Calu3 (cell line): ENCODE data around the gene SORBS2. TPM values are rescaled to one million over a fixed set of nuclear protein-coding genes. Genes with fewer than 3 reads are reported as not detected.

Source experiments
- BruUV-seq: library from RNA; stranded (reverse); fragments of 400-500 nt; replicated peaks from 2 replicates; lab custom pipeline; 2021; lab: Mats Ljungman, UMichigan
- CTCF ChIA-PET: fragments of 300-600 bp; sonication (Branson Sonifier 250); formaldehyde crosslinking; loops from one replicate; lab custom pipeline; 2022; ENCODE audit warnings: antibody characterized with exemption; lab: Charles Lee
- DNase-seq: peaks from one replicate; pipeline ENCODE4 v3.0.0; 2022
- H3K27ac Mint-ChIP-seq: one replicate; pipeline ENCODE4 v1.8.0; 2022; ENCODE audit warnings: mixed read lengths; ENCODE audit not compliant: unreplicated experiment
- H3K27me3 Mint-ChIP-seq: one replicate; pipeline ENCODE4 v1.8.0; 2022; ENCODE audit warnings: mixed read lengths; ENCODE audit not compliant: unreplicated experiment
- H3K36me3 Mint-ChIP-seq: one replicate; pipeline ENCODE4 v1.8.0; 2022; ENCODE audit warnings: mild to moderate bottlenecking, moderate library complexity, mixed read lengths; ENCODE audit not compliant: insufficient read depth, unreplicated experiment
- H3K4me1 Mint-ChIP-seq: one replicate; pipeline ENCODE4 v1.8.0; 2022; ENCODE audit warnings: mild to moderate bottlenecking, low read depth, mixed read lengths; ENCODE audit not compliant: unreplicated experiment
- H3K4me3 Mint-ChIP-seq: one replicate; pipeline ENCODE4 v1.8.0; 2022; ENCODE audit warnings: mild to moderate bottlenecking, low read depth, moderate library complexity, mixed read lengths; ENCODE audit not compliant: unreplicated experiment
- H3K9me3 Mint-ChIP-seq: one replicate; pipeline ENCODE4 v1.8.0; 2022; ENCODE audit warnings: low read depth, mixed read lengths; ENCODE audit not compliant: unreplicated experiment
- intact Hi-C: fragments of 100-400 bp; cut with micrococcal nuclease; formaldehyde crosslinking; loops from one replicate; pipeline ENCODE4 v1.10.0; 2022; ENCODE audit not compliant: unreplicated experiment
- total RNA-seq: library from RNA; stranded (reverse); gene quantifications from 2 replicates; pipeline ENCODE4 v1.2.3, GENCODE V29; 2022
- TF ChIP-seq, protein P1 (sequence below): fragments of 200-600 bp; IDR thresholded peaks from one replicate; pipeline ENCODE4 v1.8.0; 2022; ENCODE audit warnings: antibody characterized with exemption; ENCODE audit not compliant: unreplicated experiment

SORBS2 gene
- total RNA-seq, 1 experiment from 2014 or later = 52.8 TPM

DNA sequence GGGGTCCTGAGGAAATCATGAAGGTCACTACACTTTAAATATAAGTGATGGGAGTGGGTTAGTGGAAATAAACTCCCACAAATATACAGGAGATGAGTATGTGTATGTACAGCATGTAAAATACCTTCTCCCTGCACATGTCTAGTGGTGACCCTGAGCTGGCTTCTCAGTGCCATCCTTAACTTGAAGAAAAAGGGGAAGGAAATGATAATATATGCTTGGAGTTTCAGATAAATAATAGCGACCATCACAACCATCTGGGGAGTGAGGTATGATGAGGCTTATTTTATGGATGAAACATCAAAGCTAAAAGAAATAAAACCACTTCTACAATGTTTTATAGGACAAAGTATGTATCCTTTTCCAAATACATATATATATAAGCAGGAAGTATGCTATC is 41.0 kb upstream of the SORBS2 start:
- Mint-ChIP-seq H3K4me3 (no peak overlapping the region), H3K9me3 (no peaks in the 10 kb centered on the region), H3K27ac (no peak overlapping the region), H3K36me3 (no peaks in the 10 kb centered on the region), H3K4me1 (peaks cover 17% of the 10 kb centered on the region), H3K27me3 (no peaks in the 10 kb centered on the region)
- intact Hi-C loops = no loop called here
- CTCF ChIA-PET = interaction anchor here (1.1 kb wide), 1 partner anchor 14 kb away, joined by 3 read pairs; no protein-coding TSS in a partner anchor
- no peak for DNase-seq
- TF ChIP-seq, protein P1, sequence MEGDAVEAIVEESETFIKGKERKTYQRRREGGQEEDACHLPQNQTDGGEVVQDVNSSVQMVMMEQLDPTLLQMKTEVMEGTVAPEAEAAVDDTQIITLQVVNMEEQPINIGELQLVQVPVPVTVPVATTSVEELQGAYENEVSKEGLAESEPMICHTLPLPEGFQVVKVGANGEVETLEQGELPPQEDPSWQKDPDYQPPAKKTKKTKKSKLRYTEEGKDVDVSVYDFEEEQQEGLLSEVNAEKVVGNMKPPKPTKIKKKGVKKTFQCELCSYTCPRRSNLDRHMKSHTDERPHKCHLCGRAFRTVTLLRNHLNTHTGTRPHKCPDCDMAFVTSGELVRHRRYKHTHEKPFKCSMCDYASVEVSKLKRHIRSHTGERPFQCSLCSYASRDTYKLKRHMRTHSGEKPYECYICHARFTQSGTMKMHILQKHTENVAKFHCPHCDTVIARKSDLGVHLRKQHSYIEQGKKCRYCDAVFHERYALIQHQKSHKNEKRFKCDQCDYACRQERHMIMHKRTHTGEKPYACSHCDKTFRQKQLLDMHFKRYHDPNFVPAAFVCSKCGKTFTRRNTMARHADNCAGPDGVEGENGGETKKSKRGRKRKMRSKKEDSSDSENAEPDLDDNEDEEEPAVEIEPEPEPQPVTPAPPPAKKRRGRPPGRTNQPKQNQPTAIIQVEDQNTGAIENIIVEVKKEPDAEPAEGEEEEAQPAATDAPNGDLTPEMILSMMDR = no peak
- BruUV-seq = no TSS peak

DNA sequence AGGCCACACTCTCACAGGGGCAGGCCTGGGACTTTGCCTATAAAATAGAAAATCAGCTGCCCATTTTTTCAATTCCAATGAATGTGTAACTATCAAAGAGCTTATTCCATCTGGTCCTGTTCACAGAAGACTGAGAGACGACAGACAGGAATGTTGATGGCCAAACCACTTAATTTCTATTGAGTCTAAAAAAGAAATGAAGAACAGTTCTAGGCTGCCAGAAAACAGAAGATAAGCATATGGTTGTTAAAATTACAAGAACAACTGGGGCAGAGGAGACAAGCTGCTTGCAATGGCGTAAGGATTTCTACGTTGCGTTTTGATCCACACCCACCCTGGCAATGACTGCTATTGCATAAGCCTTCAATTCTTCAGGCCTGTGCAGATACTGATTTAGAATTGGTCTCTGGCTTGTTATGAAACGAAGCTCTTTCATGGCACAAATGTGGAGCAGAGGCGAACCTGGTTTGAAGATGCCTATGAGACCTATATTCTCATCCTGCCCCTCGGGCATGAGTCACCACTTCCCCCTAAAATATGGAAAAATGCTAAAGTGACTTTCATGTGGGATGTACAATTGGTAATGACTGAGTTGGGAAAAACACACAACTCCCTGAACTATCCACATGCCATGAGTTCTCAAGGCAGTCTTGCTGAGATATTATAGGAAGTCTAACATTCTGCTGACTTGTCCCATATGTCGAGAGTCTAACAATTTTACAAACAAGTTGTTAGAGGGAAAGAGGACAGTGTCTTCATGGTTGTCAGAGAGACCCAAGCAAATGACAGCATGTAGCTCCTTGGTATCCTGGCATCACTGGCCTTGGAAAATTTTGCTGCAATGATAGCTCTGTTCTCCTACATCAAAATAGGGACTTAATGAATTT is 37.9 kb upstream of the SORBS2 start:
- no peaks in the 10 kb centered on the region for H3K9me3 Mint-ChIP-seq
- no peak for DNase-seq
- no peaks in the 10 kb centered on the region for H3K36me3 Mint-ChIP-seq
- H3K4me3 Mint-ChIP-seq = no peak overlapping the region
- no peak overlapping the region for H3K27ac Mint-ChIP-seq
- H3K4me1 Mint-ChIP-seq = peaks cover 27% of the 10 kb centered on the region
- BruUV-seq = no TSS peak
- TF ChIP-seq, protein P1 = no peak
- CTCF ChIA-PET = no interaction called here
- intact Hi-C loops = no loop called here
- H3K27me3 Mint-ChIP-seq = no peaks in the 10 kb centered on the region

- Mint-ChIP-seq H3K9me3 (no peaks in the 10 kb centered on the region), H3K36me3 (no peaks in the 10 kb centered on the region), H3K4me3 (peak overlapping the region; percentile 43), H3K27me3 (no peaks in the 10 kb centered on the region), H3K27ac (no peak overlapping the region), H3K4me1 (peaks cover 19% of the 10 kb centered on the region)
- CTCF ChIA-PET = no interaction called here
- TF ChIP-seq, protein P1 = no peak
- no TSS peak for BruUV-seq
- DNase-seq = no peak
- intact Hi-C loops = no loop called here
Observed at GRCh38 chr4:185847352-185848097, 35.5 kb upstream of the SORBS2 start.

- Mint-ChIP-seq H3K27me3 (no peaks in the 10 kb centered on the region), H3K4me1 (peaks cover 19% of the 10 kb centered on the region), H3K4me3 (no peak overlapping the region), H3K9me3 (no peaks in the 10 kb centered on the region), H3K36me3 (no peaks in the 10 kb centered on the region), H3K27ac (no peak overlapping the region)
- intact Hi-C loops = no loop called here
- DNase-seq = no peak
- TF ChIP-seq, protein P1 = no peak
- CTCF ChIA-PET = no interaction called here
- BruUV-seq = no TSS peak
Observed at GRCh38 chr4:185846505-185847150, 34.6 kb upstream of the SORBS2 start.
